Measurements from ENCODE around the gene MRGPRX3.
"Not testable (repeated sequence)": the region's sequence is repeated elsewhere in the genome, so short reads cannot be mapped to it uniquely, and the experiment has no call there.

The MRGPRX3 gene

DNA sequence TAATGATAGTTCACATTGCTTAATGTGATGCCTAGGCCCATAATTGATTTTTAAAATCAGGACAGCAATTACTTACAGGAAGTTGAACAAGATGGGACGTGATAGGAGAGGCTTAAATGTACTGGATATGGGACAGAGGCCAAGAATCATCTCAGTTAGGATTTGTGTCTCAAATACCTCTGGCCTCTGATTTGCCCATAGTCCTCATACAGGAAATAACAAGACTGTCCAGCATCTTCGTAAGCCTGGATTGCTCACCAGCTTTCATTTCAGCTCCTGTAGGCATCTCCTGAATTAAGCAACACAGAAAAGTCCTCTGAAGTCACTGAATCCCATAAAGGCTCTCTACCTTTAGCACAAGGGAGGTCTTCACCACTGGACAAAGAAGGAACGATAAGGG is at the start of gene MRGPRX3:
Gene MRGPRX3, plus strand, starts transcription at position 231 of the 400 bp plus-strand sequence. CDS start 4,632 bp downstream, outside the sequence.
- no peak for DNase-seq (ENCODE audit: low read depth in 2 of 2)

DNA sequence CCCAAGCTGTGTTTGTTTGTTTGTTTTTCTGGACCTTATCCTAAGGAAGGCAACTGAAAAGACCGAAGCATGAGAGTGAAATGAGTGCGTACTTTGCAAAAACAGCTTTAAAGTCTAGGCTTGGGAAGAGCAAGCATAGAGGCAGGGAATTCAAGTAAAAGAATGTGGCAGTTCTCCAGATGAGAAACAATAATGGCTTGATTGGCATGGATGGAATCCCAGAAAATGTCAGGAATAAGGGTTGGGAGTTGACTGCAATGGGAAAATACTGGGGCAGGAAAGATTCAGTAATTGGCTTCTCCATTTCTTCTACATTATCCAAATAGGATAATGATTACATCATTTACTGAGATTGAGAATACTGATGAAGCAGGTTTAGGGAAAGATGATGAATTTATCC is 44.0 kb upstream of the MRGPRX3 start:
- DNase-seq (ENCODE audit: low read depth in 2 of 2): no peak

DNA sequence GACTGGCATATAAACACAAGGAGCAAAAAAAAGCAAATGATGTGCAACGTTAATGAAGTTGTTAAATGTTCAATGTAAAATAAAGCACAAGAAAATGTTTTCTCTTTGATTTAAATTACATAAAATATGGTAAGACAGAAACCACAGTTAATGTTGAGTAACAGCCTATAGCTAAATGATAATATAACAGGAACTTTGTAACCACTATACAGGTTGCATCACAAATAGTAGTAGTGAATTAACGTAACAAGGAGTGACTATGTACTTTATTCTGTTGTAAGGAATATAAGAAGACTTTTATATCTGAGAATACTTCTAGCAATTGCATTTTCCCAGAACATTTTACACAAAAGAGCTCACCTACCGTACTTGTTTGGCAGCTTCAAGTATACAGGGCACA is 43.4 kb upstream of the MRGPRX3 start:
- DNase-seq (ENCODE audit: low read depth in 2 of 2): no peak

DNA sequence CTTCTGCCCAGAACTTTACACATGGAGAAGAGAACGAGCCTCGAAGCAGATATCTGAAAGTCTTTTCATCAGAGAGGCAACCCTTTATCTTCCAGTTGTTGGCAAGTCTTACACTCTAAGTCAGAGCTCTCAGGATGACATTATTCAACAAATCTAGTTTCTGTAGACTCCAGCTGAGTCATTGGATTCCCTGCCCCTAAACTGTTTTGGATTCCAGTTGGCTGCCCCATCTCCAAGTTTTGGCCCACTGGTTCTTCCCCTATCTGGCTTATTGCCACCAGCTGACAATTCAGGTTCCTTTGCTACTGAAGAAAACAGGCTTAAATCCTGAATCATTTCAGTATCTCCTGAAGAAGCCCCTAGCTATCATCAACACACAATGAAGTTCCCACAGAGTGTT is 40.6 kb upstream of the MRGPRX3 start:
- no peak for DNase-seq (ENCODE audit: low read depth in 2 of 2)

DNA sequence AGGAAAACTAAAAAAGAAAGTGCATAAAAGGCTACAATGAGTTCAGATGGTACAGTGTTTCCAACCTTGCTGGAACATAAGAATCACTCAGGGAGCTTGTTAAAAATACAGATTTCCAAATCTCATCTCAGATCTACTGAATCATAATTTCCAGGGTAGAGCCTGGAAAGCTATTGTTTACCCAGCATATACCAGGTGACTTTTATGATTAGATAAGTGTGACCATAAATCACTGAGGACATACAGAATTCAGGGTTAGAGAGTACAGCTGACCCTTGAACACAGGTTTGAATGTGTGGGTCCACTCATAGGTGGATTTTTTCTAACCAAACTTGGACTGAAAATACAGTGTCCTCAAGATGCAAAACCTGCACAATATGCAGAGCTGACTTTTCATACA is 38.4 kb upstream of the MRGPRX3 start:
- no peak for DNase-seq (ENCODE audit: low read depth in 2 of 2)

DNA sequence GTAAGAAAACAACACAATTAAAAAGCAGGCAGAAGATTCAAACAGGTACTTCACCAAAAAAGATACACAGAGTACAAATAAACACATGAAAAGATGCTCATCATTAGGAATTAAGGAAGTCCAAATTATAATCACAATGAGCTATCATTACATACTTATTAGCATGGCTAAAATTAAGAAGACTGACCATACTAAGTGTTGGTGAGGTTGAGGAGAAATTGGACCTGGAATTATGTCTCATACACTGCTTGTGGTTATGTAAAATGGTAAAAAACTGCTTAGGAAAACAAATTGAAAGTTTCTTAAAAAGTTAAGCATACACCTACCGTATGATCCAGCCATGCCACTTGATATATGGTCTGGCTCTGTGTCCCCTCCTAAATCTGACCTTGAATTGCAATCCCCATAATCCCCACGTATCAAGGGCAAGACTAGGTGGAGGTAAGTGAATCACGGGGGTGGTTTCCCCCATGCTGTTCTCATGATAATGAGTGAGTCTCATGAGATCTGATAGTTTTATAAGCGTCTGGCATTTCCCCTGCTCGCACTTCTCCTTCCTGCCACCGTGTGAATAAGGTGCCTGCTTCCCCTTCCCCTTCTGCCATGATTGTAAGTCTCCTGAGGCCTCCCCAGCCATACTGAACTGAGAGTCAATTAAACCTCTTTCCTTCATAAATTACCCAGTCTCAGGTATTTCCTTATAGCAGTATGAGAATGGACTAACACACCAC is 31.3 kb upstream of the MRGPRX3 start:
- DNase-seq (ENCODE audit: low read depth in 2 of 2): no peak

DNA sequence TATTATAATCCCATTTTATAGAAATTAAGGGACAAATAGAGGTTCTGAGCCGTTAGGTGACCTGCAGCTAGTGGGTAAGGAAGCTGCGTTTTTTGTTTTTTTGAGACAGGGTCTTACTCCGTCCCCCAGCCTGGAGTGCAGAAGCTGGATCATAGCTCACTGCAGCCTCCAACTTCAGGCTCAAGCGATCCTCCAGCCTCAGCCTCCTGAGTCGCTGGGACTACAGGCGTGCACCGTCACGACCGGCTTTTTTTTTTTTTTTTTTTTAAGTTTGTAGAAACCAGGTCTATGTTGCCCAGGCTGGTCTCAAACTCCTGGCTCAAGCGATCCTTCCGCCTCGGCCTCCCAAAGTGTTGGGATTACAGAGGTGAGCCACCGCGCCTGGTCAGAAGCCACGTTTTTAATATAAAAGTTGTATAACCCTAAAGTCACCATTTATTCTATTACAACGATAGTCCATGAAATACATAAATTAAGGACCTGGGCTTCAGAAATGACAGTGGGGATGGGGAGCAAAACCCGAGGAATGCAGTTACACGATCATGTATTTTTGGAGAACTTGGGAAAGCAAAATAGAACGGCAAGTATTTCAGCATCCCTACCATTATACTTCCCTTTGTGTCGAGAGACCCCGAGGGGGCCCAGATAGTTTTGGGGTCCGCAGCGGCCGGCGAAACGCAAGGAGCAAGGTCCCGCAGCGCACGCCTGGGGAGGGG is 27.1 kb upstream of the MRGPRX3 start:
- no peak for DNase-seq (ENCODE audit: low read depth in 2 of 2)

DNA sequence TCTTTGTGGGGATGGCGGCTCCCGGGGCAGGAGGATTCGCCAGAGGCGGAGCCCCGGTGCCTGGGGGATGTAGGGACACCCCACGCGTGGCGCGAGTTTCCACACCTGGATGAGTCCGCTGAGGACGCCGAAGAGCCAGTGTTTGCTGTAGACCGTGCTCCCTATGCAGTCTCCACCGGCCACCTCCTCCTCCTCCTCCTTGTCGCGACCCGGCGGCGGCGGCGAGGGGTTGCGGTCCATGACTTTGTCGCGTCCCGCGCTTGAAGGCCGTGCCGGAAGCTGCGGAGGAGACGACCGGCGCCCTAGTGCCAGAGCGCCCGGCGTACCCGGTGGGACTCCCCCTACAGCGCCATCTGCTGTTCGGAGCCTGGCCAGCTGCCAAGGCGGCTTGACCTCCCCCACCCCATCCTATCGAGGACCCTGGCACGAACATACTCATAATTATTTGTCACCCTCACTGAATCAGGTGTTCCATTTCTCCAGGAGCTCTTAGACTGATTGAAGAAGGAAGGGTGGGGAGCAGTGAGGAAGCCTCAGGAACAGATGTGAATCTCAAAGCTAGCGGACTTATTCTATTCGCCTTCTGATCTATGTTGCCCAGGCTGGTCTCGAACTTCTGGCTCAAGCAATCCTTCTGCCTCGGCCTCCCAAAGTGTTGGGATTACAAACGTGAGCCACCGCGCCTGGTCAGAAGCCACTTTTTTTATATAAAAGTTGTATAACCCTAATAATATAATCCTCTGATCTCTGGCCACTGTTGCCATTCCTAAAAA is 26.4 kb upstream of the MRGPRX3 start, which contains the start of gene SAAL1:
Gene SAAL1, minus strand, starts transcription at position 281 of the 773 bp plus-strand sequence. Its CDS starts 41 bp downstream, at position 240.
- DNase-seq (ENCODE audit: low read depth in 2 of 2): peak; percentile 89 to 91

DNA sequence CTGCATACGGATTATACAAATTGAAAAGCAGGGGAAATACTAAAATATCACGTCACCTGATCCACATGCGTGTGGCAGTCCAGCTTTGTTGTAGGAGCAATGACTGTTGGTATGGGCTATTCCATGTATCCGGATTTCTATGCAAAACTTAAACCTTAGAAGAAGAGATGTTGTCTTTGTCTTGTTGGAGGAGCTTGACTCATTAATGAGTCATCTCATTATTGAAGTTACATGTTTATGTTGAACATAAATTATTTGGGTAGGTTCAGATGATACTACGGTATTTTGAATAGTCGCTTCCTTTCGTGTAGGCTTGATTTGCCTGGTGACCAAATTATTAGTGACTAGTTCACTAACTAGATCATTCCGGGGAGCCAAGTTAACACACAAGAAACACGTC is 25.7 kb upstream of the MRGPRX3 start:
- no peak for DNase-seq (ENCODE audit: low read depth in 2 of 2)

DNA sequence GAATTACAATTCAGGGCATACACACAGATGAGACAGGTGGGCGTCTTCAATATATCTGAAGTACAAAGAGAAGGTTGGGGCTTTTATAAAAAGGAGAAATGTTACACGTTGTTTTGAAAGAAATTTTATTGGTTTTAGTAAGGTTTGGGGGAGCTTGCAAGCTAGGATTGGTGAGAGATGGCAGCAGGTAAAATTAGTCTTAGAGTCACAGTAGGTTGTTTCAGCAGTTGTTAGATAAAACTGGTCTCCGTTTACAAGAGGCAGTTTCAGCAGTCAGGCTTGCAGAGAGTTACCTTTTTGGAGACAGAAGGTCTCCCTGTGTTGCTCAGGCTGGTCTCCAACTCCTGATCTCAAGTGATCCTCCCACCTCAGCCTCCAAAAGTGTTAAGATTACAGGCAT is 24.1 kb upstream of the MRGPRX3 start:
- no peak for DNase-seq (ENCODE audit: low read depth in 2 of 2)

DNA sequence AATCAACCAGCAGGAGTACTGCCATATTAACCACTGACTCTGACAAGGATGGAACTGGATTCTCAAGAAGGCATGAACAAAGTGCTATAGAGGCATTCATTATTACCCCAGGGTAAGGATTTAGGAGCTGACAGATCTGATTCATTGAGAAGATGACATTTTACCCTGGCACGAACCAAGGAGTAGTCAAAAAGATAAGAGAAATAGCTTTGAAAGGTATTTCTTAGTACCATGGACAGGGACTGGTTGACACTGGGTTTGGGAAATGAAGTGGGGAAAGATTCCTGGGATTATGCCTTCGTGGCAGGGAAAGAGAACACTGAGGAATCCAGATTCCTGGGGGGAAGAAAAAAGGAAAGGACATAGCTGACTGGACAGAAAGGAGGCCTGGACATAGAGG is 21.4 kb upstream of the MRGPRX3 start:
- no peak for DNase-seq (ENCODE audit: low read depth in 2 of 2)

DNA sequence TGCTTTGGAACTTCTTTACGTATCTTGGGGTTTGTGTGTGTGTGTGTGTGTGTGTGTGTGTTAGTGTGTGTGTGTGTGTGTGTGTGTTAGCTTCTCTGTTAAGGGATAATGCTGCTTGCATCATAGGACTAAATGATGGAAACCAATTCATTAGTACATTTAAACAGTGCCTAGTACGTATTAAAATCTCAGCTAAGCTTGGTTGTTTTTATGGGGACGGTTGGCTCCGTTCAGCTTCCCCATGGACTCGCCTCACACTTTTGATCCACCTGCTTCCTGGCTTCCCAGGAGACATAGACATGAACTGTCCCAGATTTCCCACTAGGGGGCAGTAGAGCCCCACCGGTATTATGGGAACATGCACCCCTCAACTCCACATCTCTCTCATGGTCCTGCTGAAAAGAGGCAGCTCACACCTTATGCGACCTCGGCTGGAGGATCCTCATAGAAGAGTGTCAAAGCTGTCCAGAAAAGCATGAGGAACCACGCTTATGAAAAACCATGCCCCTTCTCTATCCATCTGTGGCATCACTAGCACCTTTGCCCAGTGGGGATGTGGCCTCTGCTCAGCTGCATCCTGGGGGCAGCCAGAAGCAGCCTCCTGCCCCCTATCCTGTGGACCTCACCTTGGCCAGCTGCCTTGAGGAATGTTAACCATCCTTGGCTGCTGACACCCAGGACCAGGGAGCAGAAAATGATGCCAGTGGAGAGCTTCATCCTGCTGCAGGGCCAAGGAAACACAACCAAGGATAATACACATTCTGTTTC is 16.8 kb upstream of the MRGPRX3 start:
- DNase-seq (ENCODE audit: low read depth in 2 of 2): peak; percentile 39 to 48

DNA sequence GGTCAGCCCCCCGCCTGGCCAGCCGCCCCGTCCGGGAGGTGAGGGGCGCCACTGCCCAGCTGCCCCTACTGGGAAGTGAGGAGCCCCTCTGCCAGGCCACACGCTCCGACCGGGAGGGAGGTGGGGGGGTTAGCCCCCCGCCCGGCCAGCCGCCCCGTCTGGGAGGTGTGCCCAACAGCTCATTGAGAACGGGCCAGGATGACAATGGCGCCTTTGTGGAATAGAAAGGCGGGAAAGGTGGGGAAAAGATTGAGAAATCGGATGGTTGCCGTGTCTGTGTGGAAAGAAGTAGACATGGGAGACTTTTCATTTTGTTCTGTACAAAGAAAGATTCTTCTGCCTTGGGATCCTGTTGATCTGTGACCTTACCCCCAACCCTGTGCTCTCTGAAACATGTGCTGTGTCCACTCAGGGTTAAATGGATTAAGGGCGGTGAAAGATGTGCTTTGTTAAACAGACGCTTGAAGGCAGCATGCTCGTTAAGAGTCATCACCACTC is 11.0 kb upstream of the MRGPRX3 start:
- DNase-seq (ENCODE audit: low read depth in 2 of 2): not testable (repeated sequence)

DNA sequence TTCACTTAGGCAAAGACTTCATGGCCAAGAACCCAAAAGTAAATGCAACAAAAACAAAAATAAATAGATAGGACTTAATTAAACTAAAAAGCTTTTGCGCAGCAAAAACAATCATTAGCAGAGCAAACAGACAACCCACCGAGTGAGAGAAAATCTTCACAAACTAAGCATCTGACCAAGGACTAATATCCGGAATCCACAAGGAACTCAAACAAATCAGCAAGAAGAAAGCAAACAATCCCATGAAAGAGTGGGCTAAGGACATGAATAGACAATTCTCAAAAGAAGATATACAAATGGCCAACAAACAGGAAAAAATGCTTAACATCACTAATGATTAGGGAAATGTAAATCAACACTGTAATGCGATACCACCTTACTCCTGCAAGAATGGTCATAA is 1.3 kb upstream of the MRGPRX3 start:
- DNase-seq (ENCODE audit: low read depth in 2 of 2): not testable (repeated sequence)

DNA sequence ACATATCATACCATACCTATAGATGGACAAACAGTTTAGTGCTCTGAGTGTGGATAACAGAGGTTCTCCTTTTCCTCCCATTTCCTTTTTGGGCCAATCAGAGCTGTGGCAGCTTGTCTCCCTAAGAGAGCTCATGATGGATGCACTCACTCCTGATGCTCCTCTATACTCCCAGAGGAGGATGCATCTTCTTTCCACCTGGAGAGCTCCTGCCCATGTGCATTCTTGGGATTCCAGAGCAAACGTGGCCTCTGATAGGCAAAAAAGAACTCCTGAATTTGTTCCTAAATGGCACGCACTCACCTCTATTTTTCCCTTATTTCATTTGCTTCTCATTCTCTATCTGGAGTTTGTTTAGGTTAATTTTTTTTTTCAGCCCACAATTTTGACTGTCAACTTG is 2.9 kb downstream of the MRGPRX3 start:
- DNase-seq (ENCODE audit: low read depth in 2 of 2): no peak

DNA sequence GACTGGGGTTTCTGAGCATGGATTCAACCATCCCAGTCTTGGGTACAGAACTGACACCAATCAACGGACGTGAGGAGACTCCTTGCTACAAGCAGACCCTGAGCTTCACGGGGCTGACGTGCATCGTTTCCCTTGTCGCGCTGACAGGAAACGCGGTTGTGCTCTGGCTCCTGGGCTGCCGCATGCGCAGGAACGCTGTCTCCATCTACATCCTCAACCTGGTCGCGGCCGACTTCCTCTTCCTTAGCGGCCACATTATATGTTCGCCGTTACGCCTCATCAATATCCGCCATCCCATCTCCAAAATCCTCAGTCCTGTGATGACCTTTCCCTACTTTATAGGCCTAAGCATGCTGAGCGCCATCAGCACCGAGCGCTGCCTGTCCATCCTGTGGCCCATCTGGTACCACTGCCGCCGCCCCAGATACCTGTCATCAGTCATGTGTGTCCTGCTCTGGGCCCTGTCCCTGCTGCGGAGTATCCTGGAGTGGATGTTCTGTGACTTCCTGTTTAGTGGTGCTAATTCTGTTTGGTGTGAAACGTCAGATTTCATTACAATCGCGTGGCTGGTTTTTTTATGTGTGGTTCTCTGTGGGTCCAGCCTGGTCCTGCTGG is 4.9 kb downstream of the MRGPRX3 start:
- no peak for DNase-seq (ENCODE audit: low read depth in 2 of 2)

DNA sequence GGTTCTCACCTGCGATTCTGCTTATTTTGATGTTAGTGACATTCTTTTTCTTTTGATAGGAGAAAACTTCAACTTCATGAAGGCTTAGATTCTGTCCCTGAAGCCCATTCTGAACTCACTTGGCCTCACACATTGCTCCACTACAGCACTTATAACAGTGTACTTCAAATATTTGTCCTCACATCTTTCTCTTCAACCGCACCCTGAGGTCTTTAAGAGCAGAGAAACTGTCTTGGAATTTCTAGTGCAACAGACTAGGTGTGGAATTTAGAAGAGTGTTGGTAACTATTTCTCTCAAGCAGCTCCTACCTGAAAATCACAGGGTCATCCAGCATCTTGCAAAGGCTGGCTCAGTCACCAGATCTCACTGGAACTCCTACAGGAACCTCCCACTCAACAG is 7.8 kb downstream of the MRGPRX3 start:
- no peak for DNase-seq (ENCODE audit: low read depth in 2 of 2)

DNA sequence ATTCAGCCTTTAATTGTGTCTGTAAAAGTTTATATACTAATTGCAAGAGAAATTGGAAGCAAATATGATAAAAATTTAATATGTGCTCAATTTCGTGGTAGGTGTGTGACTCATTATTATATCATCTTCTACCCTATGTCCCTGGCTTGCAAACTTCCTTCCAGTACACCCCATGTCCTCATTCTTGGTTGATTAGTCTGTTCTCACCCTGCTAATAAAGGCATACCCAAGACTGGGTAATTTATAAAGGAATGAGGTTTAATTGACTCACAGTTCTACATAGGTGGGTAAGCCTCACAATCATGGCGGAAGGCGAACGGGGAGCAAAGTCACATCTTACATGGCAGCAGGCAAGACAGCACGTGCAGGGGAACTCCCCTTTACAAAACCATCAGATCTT is 11.9 kb downstream of the MRGPRX3 start:
- no peak for DNase-seq (ENCODE audit: low read depth in 2 of 2)

DNA sequence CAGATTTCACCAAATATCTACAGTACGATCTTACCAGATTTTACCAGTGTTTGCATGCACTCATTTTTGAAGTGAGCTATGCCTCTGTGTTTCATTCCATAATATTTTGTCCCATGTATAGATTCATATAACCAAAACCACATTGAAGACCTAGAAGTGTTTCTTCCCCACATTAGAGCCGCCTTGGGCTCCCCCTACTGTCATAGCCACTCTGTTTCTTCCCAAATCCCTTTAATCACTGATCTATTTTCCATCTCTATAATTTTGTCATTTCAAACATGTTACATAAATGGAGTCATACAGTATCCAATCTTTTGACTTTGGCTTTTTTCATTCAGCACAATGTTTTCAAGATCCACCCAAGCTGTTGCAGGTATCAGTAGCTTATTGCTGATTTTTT is 12.7 kb downstream of the MRGPRX3 start:
- no peak for DNase-seq (ENCODE audit: low read depth in 2 of 2)

DNA sequence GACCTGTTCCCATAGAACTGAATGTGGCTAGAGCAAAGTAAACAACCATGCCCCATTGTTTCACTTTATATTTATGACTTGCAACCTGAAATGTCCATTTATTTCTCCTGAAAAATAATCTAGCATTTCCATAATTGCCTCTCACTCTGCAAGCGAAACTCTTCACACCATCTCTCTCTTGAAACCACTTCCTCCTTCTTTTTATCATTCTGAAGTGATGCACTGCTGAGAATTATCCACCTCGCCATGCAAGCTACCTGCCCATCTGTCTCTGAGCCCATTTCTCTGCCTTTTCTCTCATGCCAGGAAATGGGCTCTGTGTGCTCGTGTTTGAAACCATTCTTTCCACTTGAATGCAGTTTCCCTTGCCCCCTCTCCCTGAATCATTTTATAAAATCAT is 13.5 kb downstream of the MRGPRX3 start:
- no peak for DNase-seq (ENCODE audit: low read depth in 2 of 2)

DNA sequence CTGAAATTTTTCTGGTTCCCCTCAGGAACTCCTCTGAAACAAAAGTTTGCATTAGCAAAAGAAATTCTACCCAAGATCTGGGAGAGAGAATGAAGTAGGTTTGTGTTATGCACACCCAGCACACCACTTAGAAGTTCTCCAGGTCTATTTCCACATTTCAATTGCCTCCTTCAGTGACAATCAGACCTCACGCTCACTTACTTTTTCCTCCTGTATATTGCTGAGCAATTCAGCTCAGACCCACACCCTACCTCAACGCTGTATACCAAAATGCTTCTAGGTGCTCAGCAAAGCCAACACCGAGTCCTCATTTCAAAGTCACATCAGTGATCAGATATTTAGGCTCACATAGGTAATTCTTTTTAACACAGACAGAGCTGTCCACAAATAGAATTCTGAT is 19.2 kb downstream of the MRGPRX3 start:
- no peak for DNase-seq (ENCODE audit: low read depth in 2 of 2)

All from activated CD4-positive, alpha-beta T cell treated with anti-CD3 and anti-CD28 coated beads for 24 hours (primary cell).